ENCODE measurements around the gene WASHC2C.
"Not testable (repeated sequence)": the region's sequence is repeated elsewhere in the genome, so short reads cannot be mapped to it uniquely, and the experiment has no call there.

Gene WASHC2C

DNA sequence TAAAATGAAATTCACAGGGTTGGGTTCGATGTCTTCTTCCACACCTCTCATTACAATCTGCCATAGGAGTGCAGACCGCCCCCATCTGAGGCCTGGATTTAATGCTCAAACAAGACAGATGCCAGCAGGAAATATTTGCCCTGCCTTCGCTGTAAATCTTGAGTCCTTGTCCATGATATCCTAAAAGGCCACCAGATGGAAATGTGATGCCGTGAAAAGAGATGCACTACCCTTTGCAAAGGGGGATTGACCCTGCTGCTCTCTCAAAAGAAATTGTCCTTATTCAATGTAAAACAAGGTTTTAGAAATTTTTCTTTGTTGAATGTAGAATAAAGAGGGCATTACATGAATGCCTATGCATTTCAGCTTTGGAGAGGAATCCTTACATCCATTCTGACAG, 82.8 kb downstream of the WASHC2C start:
- peak; percentile 9 for DNase-seq (ENCODE audit: low read depth)
- in situ Hi-C loops (cut with HindIII; ENCODE audit: low sequenced_read_pairs), result no loop called here
- TF ChIP-seq, protein P1, sequence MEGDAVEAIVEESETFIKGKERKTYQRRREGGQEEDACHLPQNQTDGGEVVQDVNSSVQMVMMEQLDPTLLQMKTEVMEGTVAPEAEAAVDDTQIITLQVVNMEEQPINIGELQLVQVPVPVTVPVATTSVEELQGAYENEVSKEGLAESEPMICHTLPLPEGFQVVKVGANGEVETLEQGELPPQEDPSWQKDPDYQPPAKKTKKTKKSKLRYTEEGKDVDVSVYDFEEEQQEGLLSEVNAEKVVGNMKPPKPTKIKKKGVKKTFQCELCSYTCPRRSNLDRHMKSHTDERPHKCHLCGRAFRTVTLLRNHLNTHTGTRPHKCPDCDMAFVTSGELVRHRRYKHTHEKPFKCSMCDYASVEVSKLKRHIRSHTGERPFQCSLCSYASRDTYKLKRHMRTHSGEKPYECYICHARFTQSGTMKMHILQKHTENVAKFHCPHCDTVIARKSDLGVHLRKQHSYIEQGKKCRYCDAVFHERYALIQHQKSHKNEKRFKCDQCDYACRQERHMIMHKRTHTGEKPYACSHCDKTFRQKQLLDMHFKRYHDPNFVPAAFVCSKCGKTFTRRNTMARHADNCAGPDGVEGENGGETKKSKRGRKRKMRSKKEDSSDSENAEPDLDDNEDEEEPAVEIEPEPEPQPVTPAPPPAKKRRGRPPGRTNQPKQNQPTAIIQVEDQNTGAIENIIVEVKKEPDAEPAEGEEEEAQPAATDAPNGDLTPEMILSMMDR (IDR thresholded peaks at IDR 0.05; ENCODE audit: low read depth, low read length, missing control alignments), result peak; percentile 24
- H3K4me3 ChIP-seq (ENCODE audit: low read depth, low read length), result no peak overlapping the region

- in situ Hi-C loops (cut with HindIII; ENCODE audit: low sequenced_read_pairs), result no loop called here
- TF ChIP-seq, protein P1 (IDR thresholded peaks at IDR 0.05; ENCODE audit: low read depth, low read length, missing control alignments), result no peak
- H3K4me3 ChIP-seq (ENCODE audit: low read depth, low read length), result no peak overlapping the region
- DNase-seq (ENCODE audit: low read depth), result no peak
Observed at GRCh38 chr10:45811075-45811474, 84.0 kb downstream of the WASHC2C start.

DNA sequence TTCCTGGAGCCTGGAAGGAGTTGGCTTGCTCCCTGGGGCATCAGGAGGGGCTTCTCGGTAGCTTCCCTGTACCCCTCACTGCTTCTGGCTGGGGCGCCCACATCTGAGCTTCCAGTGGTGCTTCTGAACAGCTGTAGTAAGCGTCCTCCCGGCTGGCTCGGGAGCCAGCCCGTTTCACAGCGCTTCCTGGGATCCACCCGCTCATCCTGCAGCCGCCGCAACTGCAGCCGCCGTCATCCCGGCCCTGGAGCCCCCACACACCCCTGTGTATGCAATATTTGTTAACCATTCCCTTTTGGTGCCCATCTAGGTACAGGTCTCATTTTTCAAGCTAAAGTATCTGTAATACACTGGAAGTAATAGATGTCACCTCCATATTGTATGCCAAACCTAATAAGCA, 85.9 kb downstream of the WASHC2C start:
- DNase-seq (ENCODE audit: low read depth); H3K4me3 ChIP-seq (ENCODE audit: low read depth, low read length); in situ Hi-C loops (cut with HindIII; ENCODE audit: low sequenced_read_pairs): not testable (repeated sequence)

- H3K4me3 ChIP-seq (ENCODE audit: low read depth, low read length); in situ Hi-C loops (cut with HindIII; ENCODE audit: low sequenced_read_pairs): not testable (repeated sequence)
- peak; percentile 19 for DNase-seq (ENCODE audit: low read depth)
Observed at GRCh38 chr10:45814146-45814545, 87.1 kb downstream of the WASHC2C start.

GRCh38 chr10:45817130-45817859, 90.2 kb downstream of the WASHC2C start:
- no peak for DNase-seq (ENCODE audit: low read depth)
- TF ChIP-seq, protein P1 (IDR thresholded peaks at IDR 0.05; ENCODE audit: low read depth, low read length, missing control alignments), result no peak
- in situ Hi-C loops (cut with HindIII; ENCODE audit: low sequenced_read_pairs), result no loop called here
- H3K4me3 ChIP-seq (ENCODE audit: low read depth, low read length), result no peak overlapping the region

DNA sequence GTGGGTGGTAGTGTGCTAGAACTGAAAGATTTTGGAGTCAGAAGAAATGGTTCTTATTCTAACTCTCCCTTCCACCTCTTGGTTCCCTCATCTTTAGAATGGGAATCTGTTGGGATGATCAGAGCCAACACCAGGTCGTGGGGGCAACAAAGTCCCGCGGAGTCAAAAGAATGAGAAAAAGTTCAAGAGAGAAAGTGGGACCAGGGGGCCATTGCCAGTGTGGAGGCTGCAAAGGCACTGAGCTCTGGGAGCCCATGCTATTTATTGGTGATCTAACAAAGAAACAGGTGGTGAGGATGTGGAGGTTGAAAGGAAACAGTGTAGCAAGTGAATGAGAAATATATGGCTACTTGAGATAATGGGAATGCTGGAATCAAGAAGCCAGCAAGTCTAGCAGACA, 90.8 kb downstream of the WASHC2C start:
- DNase-seq (ENCODE audit: low read depth), result no peak
- no peak overlapping the region for H3K4me3 ChIP-seq (ENCODE audit: low read depth, low read length)
- in situ Hi-C loops (cut with HindIII; ENCODE audit: low sequenced_read_pairs), result no loop called here
- TF ChIP-seq, protein P1 (IDR thresholded peaks at IDR 0.05; ENCODE audit: low read depth, low read length, missing control alignments), result no peak

- in situ Hi-C loops (cut with HindIII; ENCODE audit: low sequenced_read_pairs), result no loop called here
- TF ChIP-seq, protein P1 (IDR thresholded peaks at IDR 0.05; ENCODE audit: low read depth, low read length, missing control alignments), result no peak
Observed at GRCh38 chr10:45819552-45819951, 92.5 kb downstream of the WASHC2C start.

DNA sequence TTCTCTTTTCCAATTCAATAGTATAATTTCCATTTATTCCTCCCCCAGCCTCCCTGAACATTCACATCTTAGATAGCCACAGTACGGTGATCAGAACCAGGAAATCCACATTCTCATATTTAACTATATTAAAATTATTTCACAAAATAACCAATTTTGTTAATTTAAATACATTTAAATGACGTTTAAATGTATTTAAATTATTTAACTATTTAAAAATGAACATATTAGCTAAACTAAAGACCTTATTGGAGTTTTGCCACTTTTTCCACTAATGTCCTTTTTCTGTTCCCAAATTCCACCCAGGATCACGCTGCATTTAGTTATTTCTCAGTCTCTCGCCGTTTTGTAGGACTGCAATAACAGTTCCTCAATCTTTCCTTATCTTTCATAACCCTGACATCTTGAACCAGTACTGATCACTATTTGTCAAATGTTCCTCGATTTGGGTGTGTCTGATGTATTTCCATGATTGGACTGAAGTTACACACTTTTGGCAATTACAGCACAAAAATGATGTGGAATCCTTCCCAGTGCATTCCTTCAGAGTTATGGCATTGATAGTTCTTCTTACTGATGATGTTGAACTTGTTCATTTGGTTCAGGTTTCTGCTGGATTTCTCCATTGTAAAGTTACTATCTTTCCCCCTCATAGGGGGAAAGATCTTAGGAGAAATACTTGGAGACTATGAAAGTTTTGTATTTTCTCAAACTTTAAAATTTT, 93.2 kb downstream of the WASHC2C start:
- DNase-seq (ENCODE audit: low read depth); H3K4me3 ChIP-seq (ENCODE audit: low read depth, low read length); in situ Hi-C loops (cut with HindIII; ENCODE audit: low sequenced_read_pairs): not testable (repeated sequence)

More at GRCh38 chr10:45819552-45819951, 92.5 kb downstream of the WASHC2C start:
- no peak for DNase-seq (ENCODE audit: low read depth)
- no peak overlapping the region for H3K4me3 ChIP-seq (ENCODE audit: low read depth, low read length)

- DNase-seq (ENCODE audit: low read depth); H3K4me3 ChIP-seq (ENCODE audit: low read depth, low read length); in situ Hi-C loops (cut with HindIII; ENCODE audit: low sequenced_read_pairs): not testable (repeated sequence)
Observed at GRCh38 chr10:45822918-45823317, 95.9 kb downstream of the WASHC2C start.

Measured in astrocyte of the cerebellum (primary cell).